Kidney tubule cell (primary cell): ENCODE data around the gene GAL3ST1.
"Not testable (repeated sequence)": the region's sequence is repeated elsewhere in the genome, so short reads cannot be mapped to it uniquely, and the experiment has no call there.

ENCODE experiments used
- DNase-seq: peaks from one replicate; pipeline ENCODE4 v3.0.0-alpha.2; 2018; ENCODE audit warnings: low spot score

GAL3ST1 gene

GRCh38 chr22:30564045-30564760 is 10.3 kb downstream of the GAL3ST1 start:
- no peak for DNase-seq

GRCh38 chr22:30562366-30562765 is 12.1 kb downstream of the GAL3ST1 start:
- peak; percentile 95 for DNase-seq

DNA sequence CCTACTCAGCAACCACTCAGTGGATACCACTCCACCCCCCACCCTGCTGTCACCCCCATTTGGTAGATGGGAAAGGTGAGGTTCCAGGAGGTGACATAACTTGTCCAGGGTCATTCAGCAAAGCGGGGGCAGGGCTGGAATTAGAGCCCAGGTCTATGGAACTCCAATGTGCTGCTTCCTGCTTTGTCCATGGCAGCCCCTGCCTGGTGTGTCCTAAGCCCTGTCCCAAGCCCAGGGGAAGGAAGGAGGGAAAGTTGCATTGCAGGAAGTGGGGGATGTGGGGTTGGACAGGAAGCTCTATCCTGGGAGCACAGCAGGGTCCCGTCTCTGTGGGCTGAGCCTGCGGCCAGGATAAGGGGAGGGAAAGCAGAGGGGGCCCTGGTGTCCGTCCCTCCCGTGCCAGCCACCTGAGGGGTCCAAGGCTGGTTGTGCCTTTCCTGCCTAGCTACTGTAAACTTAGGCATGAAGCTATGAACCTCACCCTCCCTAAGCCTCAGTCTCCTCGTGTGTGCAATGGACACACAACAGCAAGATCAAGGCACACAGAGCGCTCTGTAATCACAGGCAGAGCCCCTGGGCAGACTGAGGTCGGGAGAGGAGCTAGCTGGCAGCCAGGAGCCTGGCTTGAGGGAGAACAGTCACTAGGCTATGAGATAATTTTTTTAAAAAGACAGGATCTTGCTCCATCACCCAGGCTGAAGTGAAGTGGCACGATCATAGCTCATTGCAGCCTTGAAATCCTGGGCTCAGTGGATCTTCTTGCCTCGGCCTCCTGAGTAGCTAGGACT is 12.9 kb downstream of the GAL3ST1 start:
- peak; percentile 30 for DNase-seq

- peak; percentile 39 for DNase-seq
Measured at GRCh38 chr22:30560643-30561202, 13.7 kb downstream of the GAL3ST1 start.

GRCh38 chr22:30559889-30560288 is 14.6 kb downstream of the GAL3ST1 start:
- no peak for DNase-seq

DNA sequence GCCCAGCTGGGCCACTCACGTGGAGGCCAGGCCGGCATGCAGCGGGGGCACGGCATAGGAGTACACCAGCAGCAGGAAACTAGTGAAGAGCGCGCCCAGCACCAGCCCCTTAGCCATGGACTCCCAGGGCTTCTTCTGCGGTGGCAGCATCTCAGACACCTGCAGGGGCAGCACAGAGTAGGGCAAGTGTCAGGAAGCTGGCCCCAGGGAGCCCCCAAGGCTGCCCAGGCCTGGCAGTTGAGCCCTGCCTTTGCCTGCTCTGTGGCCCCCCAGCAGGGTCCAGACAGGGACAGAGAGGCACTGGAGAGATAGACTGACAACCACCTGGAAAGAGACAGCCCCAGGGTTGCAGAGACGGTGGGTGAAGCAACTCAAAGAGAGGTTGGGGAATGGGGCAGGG is 17.2 kb downstream of the GAL3ST1 start:
- no peak for DNase-seq

DNA sequence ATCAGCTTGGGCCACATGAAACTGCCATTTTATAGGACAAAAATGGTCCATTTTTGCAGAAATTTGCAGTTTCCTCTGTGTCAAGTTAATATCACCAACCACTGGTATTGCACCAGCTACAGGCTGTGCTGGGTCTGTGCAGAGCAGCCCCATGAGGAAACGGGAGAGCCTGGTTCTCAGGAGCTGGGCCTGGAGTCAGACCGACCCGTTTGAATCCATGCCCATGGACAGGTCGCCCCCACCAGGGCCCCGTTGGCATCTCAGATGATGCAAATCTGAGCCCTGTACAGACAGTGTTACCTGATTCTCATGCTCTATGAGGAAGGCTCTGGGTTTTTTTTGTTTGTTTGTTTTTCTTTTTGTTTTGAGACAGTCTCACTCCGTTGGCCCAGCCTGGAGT is 18.1 kb downstream of the GAL3ST1 start:
- no peak for DNase-seq

- DNase-seq, result no peak
Measured at GRCh38 chr22:30555282-30556210, 18.9 kb downstream of the GAL3ST1 start.

GRCh38 chr22:30553971-30554370 is 20.5 kb downstream of the GAL3ST1 start:
- DNase-seq, result no peak

DNA sequence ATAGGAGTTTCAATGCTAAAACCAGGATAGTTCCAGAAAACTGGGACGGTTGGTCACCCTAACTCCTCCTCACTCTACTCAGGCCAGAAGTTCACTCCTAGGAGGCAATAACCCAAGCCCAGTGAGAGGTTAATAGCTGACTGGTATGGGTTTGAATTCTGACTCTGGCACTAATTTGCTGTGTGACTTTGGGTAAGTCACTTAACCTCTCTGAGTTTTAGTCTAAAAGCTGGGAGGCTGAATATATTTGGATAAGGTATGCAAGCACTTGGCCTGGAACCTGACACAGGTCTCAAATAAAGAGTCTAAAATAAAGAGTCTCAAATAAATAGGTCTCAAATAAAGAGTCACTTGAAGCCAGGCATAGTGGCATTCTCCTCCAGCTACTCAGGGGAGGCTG is 21.7 kb downstream of the GAL3ST1 start:
- no peak for DNase-seq

DNA sequence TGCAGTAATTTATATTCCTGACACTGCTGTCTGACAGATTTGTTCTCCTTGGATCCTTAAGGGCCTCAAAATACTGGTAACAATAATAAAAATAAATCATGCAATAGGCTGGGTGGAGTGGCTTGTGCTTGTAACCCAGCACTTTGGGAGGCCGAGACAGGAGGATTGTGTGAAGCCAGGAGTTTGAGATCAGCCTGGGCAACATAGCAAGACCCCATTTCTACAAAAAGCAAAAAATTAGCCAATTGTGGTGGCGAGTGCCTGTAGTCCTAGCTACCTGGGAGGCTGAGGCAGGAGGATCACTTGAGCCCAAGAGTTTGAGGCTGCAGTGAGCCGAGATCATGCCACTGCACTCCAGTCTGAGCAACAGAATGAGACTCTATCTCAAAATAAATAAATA is 22.7 kb downstream of the GAL3ST1 start:
- DNase-seq, result not testable (repeated sequence)

DNA sequence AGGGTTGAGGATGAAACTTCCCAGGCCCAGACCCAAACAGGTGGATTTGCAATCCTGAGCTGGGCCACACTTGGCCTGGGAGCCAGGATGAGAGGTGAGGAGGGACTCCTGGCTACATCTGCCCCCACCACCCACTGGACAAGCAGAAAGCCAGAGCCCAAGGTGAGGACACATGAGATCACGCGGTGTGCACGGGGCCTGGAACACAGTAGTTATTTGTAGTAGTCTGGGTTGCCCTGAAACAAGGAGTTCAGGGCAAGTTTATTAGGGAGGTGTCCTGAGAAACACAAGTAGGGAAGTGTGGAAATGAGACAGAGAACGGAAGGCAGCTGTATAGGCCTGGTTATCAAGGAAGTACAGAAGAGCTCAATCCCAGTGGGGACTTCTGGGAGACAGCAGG is 27.3 kb downstream of the GAL3ST1 start:
- no peak for DNase-seq

DNA sequence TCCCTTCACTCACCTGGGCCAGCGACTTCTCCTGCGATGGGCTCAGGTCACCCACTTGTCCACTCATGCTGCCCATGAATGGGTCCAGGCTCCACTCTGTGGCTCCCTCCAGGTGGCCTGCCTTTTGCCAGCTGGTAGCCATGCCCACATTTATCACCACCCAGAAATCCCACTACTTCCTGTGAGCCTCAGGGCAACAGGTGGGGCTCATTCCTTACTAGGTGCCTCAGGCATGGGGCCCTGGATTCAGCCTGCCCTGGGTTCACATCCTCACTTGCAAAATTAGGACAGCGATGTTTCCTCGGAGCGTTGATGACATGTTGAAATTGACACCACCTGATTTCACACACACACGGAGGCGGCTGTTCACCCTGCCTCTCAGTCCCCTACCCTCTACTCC is 27.8 kb downstream of the GAL3ST1 start, which contains the start of gene SEC14L6:
SEC14L6 (minus strand) TSS at position 126 of the 400 bp plus-strand sequence; CDS start at position 67, 59 bp downstream.
- DNase-seq, result no peak

DNA sequence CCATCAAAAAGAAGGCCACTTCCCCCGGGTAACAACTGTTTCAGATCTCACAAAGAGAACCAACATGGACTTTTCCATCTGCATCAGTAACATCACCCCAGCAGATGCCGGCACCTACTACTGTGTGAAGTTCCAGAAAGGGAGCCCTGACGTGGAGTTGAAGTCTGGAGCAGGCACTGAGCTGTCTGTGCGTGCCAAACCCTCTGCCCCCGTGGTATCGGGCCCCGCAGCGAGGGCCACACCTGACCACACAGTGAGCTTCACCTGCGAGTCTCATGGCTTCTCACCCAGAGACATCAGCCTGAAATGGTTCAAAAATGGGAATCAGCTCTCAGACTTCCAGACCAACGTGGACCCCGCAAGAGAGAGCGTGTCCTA is 31.7 kb downstream of the GAL3ST1 start:
- no peak for DNase-seq

DNA sequence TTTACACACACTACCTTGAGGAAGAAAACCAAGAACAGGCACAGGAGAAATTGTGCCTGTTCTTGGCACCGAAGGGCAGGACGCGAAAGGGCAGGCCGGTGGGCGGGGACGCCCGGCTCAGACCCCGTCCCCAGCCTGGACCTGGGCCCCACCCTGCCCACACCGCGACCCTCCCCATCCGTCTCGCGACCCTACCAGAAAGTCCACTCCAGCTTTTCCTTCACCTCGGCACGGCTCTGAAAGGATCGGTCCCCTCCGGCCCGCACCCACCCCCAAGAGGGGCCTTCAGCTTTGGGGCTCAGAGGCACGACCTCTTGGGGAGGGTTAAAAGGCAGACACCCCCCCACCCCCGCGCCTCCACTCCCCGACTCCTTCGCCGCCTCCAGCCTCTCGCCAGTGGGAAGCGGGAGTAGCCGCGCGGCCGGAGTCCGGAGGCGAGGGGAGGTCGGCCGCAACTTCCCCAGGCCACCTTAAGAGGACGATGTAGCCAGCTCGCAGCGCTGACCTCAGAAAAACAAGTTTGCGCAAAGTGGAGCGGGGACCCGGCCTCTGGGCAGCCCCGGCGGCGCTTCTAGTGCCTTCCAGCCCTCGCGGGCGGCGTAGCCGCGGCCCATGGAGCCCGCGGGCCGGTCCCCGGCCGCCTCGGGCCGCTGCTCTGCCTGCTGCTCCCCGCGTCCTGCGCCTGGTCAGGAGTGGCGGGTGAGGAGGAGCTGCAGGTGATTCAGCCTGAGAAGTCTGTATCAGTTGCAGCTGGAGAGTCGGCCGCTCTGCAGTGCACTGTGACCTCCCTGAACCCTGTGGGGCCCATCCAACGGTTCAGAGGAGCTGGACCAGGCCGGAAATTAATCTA is 32.3 kb downstream of the GAL3ST1 start:
- DNase-seq, result peak; percentile 73

GRCh38 chr22:30541511-30541910 is 33.0 kb downstream of the GAL3ST1 start:
- peak; percentile 67 for DNase-seq

- no peak for DNase-seq
Measured at GRCh38 chr22:30539368-30539767, 35.1 kb downstream of the GAL3ST1 start.

DNA sequence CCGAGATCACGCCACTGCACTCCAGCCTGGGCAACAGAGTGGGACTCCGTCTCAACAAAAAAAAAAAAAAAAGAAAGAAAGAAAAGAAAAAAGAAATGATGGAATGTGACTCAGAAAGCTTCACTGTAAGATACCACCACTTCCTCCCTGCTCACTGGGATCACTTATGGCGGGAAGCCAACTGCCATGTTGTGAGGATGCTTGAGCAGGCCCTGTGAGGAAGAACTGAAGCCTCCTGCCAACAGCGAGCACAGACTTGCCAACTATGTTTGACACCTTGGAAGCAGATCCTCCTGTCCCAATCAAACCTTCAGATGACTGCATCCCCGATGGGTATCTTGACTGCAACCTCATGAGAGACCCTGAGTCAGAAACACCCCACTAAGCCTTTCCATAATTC is 36.2 kb downstream of the GAL3ST1 start:
- peak; percentile 55 for DNase-seq

DNA sequence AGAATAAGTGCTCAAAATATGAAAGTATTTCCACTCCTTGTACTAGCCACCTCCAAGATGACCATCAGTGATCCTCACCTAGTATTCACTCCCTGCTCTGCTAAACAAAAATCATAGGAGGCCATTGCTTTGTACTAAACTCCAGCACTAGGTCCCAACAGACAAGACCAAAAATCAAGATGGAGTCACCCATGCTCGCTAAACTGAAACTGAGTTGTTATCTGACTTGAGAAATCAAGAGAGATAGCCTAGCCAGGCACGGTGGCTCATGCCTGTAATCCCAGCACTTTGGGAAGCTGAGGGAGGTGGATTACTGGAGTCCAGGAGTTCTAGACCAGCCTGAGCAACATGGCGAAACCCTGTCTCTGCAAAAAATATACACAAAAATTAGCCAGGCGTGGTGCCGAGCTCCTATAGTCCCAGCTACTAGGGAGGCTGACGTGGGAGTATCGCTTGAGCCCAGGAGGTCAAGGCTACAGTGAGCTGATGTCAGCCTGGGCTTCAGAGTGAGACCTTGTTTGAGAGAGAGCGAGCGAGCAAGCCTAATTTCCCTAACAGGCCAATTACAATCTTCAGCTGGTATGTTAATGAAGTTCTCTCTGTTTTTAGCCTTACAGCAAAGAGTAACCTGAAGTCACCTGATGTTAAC is 37.3 kb downstream of the GAL3ST1 start:
- DNase-seq, result no peak

GRCh38 chr22:30535182-30535581 is 39.3 kb downstream of the GAL3ST1 start:
- no peak for DNase-seq
